HG03060 (cell line): ENCODE measurements around the gene SEMA4D.

ENCODE experiments used
- ATAC-seq: cut with Tn5 transposase; IDR thresholded peaks from one replicate; pipeline ENCODE4 v1.9.1; 2021; ENCODE audit warnings: low read depth, moderate number of reproducible peaks; ENCODE audit not compliant: unreplicated experiment

SEMA4D gene

GRCh38 chr9:89435071-89435823 lies 62.7 kb downstream of the SEMA4D start:
- ATAC-seq, result no peak

GRCh38 chr9:89434636-89435035 lies 63.3 kb downstream of the SEMA4D start:
- no peak for ATAC-seq

DNA sequence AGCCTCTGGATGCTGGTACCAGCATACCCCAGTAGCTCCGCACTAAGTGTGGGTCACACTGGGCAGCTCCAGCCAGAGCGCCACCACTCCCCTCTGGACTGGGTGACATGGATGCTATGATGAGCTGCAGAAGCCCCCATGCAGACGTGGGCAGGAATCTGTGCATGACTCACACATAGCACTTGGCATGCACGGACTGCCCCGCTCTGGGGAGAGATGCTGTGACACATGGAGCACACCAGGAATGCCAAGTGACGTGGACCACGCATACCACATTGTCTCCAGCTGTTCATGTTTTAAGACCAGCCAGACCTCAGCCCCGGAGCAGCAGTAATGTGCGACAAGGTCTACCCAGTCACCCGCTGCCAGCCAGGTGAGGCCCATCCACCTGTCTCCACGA lies 64.1 kb downstream of the SEMA4D start:
- ATAC-seq, result no peak

DNA sequence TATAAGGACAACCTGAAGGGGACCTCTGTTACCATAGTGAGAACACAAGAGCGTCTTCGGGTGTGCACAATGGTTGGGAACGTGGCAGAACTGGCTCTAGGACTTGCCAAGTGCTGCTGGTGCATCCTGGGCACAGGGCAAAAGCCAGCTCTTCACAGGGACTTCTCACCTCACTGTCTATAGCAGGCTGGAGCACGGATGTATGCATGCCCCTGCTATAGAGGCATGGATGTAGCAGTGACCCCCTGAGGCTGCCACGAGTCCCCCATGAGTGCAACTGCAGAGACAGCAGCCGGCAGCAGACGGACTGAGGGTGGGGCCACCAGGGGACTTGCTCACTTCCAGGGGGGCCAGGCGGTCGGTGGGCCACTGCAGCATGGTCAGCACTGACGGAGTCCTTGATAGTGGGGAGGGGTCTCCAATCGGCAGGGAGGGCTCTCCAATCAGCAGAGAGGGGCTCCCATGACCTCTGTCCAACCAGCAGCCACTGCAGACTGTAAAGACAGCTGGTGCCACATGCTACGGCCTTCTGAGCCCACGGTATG lies 64.9 kb downstream of the SEMA4D start:
- ATAC-seq, result no peak

DNA sequence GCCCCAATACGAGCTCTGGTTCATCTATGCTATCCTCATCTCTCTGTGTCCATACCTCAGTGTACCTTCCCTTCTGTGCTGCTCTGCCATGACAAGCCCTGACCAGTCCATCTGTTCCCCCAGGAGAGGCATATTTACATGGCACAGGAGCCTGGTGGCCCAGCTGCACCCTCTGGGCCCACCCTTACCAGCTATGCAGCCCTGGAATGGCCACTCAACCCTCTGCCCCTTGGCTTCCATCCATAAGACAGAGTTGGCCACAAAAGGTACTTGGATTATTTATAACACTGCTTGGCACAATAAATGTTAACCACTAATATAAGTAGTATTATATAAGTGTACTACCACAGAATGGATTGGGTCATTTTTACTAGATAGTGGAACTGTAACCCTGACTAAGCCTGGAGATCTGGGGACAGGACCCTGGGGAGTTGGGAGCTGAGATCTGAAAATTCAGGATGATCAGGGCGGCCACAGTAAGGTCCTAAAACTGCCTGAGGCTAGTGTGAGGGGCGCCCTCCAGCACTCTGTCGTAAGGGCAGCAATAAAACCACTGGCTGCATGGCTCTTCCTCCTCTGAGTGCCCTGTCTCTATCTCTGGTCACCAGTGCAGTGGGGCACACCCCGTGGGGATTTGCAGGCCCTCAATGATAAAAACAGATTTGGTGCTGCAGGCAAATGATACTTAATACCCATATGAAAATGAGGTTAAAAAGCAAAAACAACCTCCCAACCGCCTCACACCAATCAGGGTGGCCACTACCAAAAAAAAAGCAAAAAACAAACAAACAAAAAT lies 65.8 kb downstream of the SEMA4D start:
- no peak for ATAC-seq

GRCh38 chr9:89430995-89431394 lies 66.9 kb downstream of the SEMA4D start:
- no peak for ATAC-seq

GRCh38 chr9:89428901-89429890 lies 68.7 kb downstream of the SEMA4D start:
- ATAC-seq, result no peak

- ATAC-seq, result no peak
Observed at GRCh38 chr9:89428222-89428761, 69.6 kb downstream of the SEMA4D start.

DNA sequence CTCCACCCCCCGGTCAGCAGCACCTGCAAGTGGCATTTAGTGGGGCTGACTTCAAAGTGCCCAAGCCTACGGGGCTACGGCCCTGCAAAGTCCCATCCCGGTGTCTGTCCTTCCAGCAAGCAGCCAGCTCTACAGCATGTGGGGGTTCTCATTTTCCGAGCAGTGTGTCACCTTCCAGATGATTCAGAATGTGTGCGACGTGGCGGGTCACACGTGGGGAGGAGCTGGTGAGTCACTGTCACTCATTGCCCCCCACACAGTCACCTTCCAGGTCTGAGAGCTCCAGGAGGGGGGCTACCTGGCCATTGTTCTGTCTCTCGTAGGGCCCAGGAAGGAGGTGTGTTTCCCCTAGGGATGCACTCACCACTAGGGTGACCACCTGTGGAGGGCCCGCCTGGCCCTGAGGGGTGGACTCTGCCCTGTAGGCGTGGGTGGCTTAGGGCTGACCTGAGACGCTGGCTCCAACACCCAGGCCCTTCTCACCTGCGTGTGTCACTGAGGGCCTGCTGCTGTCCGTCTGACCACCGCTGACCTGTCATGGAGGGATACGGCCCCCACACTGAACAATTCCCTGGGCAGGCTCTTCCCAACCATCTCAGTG lies 70.2 kb downstream of the SEMA4D start:
- ATAC-seq, result no peak

GRCh38 chr9:89426384-89426961 lies 71.4 kb downstream of the SEMA4D start:
- peak; percentile 63 for ATAC-seq

DNA sequence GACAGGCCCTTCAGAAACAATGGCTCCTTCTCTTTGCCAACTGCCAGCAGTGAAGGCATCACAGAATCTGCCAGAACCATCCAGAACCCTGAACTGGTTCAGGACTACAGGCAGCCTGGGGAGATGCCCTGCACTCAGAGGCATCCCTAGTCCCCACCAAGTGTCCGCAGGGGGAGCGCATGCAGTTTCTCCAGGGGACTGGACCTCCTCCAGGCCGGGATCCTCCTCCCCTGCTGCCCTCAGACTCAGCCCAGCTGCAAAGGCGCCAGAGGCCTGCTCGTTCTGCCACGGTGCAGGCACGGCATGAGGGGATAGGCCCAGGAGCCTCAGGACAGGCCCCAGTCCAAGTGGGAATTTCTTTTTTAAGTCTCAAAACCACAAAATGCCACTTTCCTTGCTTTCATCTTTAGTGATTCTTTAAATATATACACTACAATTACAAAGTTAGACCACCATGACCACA lies 72.0 kb downstream of the SEMA4D start:
- ATAC-seq, result no peak

DNA sequence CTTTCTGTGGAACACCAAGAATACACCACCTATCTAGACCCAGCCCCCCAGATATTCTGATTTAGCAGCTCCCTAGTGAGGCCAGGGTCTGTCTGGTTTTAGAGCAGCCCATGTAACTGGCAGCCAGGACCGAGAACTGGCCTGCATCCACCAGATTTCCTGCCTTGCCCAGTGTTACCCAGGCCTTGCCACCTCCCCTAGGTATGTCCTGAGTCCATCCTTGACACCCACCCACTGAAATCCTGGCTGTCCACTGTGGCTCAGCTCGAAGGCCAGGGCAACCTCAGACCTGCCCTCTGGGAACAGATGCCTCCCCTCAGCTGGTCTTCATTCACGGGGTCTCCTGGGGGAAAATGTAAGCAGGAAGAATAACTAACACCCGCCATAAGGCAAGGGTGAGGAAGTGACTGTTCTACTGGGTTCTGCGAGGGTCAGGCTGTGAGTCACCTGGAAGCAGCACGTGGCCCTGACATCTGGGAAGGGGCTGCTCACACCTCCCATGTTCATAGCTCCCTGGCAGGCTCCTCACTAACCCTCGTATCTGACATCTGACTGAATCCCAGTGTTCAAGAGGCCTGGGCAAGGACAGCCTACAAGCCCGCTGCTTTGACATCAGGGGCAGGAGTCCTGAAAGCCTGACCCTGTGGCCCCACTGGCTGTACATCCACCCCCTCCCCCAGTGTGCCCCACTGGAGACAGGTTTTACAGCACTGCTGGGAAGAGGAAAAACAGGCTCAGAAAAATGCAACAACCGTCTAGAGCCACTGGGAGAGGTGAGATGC lies 72.7 kb downstream of the SEMA4D start:
- no peak for ATAC-seq

- no peak for ATAC-seq
Observed at GRCh38 chr9:89422151-89422975, 75.5 kb downstream of the SEMA4D start.

DNA sequence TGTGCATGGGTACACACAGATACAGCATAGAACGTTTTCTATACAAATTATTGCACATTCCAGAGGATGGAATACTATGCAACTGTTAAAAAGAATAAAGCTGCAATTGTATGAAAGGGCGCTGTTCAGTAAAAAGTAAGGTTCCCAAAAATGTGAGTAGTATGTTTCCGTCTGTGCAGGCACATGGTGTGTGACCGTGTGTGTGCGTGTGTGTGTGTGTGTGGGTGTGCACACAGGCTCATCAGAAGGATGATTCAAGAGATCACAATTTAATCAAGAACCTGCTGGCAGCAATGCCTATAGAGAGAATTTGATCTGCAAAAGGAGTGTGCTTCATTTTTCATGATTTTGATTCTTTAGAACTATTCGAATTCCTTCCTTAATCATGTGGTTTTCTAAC lies 76.3 kb downstream of the SEMA4D start:
- ATAC-seq, result no peak

GRCh38 chr9:89420397-89421178 lies 77.3 kb downstream of the SEMA4D start:
- no peak for ATAC-seq

DNA sequence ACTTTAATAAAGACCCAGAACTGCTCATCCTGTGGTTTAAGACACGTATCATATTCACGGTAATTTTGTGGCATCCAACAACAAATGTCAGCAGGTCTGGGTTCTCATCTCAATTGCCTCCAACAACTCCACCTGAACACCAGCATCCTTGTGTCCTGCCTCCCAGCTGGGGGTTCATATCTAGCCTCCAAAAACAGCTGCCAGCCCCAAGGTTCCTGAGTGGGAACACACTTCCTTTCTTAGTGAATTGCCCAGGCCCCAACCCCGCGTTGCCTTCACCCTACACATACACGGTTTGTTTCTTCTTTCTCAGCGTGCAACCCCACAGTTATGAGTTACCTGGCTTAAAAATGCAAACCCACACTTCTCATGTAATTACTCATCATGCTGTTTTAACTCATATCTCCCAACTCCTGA lies 77.9 kb downstream of the SEMA4D start:
- no peak for ATAC-seq
